Measurements from ENCODE around the gene PCNX2. TPM values are rescaled to one million over a fixed set of nuclear protein-coding genes. Genes with fewer than 3 reads are reported as not detected.
"Not testable (repeated sequence)": the region's sequence is repeated elsewhere in the genome, so short reads cannot be mapped to it uniquely, and the experiment has no call there.

Gene PCNX2
- total RNA-seq, 2 donors from 2014 or later: 8.1 to 9.0 TPM

DNA sequence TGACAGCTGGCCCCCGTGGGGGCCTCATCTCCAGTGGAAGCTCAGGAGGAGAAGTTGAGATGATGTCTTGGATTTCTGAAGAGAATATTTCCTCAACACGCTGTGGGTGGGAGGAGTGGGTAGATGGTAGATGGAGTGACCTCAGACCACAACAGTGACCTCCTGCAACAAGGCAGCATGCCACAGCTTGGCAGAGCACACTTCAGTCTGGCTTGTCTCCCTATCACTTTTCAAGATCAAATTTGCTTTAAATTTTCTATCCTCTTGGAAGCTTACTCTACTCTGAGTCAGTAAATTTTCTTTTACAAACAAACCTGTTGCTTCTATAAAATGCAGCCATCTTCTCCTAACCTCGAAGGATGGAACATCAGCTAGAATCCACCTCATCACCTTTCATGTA is 285.4 kb downstream of the PCNX2 start:
- Histone ChIP-seq H3K27me3 (no peaks in the 10 kb centered on the region), H3K4me1 (no peaks in the 10 kb centered on the region), H3K36me3 (no peaks in the 10 kb centered on the region), H3K27ac (no peak overlapping the region), H3K4me3 (no peak overlapping the region), H3K9me3 (no peaks in the 10 kb centered on the region)
- no peak for DNase-seq (ENCODE audit: low spot score)
- TF ChIP-seq, protein P1, sequence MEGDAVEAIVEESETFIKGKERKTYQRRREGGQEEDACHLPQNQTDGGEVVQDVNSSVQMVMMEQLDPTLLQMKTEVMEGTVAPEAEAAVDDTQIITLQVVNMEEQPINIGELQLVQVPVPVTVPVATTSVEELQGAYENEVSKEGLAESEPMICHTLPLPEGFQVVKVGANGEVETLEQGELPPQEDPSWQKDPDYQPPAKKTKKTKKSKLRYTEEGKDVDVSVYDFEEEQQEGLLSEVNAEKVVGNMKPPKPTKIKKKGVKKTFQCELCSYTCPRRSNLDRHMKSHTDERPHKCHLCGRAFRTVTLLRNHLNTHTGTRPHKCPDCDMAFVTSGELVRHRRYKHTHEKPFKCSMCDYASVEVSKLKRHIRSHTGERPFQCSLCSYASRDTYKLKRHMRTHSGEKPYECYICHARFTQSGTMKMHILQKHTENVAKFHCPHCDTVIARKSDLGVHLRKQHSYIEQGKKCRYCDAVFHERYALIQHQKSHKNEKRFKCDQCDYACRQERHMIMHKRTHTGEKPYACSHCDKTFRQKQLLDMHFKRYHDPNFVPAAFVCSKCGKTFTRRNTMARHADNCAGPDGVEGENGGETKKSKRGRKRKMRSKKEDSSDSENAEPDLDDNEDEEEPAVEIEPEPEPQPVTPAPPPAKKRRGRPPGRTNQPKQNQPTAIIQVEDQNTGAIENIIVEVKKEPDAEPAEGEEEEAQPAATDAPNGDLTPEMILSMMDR (IDR thresholded peaks at IDR 0.05): no peak

DNA sequence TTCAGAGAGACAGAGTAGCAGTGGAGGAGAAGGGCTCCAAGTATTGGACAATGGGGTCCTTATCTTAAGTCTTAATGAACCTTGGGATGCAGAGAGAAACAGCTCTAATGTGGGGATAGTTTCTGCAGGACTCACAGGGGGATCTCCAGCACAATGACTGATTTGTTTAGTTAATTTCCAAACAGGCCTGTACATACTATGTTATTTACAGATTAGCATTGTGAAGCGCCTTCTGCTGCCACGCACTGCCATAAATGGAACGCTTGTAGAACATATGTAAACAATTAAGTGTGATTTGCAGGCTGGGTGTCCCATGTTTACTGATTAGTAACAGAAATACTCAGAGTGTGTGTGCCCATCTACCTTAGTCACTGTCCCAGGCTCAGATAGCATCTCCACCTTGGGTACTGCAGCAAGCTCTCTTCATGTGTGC is 289.0 kb downstream of the PCNX2 start:
- H3K4me1 ChIP-seq: no peaks in the 10 kb centered on the region
- H3K4me3 ChIP-seq: no peak overlapping the region
- H3K27ac ChIP-seq: no peak overlapping the region
- H3K27me3 ChIP-seq: no peaks in the 10 kb centered on the region
- no peaks in the 10 kb centered on the region for H3K9me3 ChIP-seq
- TF ChIP-seq, protein P1 (IDR thresholded peaks at IDR 0.05): no peak
- no peaks in the 10 kb centered on the region for H3K36me3 ChIP-seq
- DNase-seq (ENCODE audit: low spot score): peak; percentile 4

DNA sequence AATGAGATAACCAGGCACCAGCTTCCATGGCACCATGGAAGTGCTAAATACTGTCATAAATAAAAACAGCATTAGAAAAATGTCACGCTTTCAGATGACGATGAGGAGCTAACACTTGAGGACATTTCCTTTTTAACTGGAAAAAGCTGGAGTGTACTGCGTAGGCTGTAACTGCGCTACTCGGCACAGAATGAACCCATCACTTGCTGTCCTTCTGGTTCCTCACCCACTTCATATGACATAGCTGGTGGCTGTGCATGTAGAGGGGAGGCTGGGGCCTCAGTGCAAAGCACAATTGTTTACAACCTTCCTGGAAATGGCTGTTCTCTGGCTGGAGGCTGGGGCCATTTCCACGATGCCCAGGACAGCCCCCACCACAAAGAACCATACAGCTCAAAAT is 289.4 kb downstream of the PCNX2 start:
- Histone ChIP-seq H3K27ac (no peak overlapping the region), H3K4me3 (no peak overlapping the region), H3K27me3 (no peaks in the 10 kb centered on the region), H3K36me3 (no peaks in the 10 kb centered on the region), H3K4me1 (no peaks in the 10 kb centered on the region), H3K9me3 (no peaks in the 10 kb centered on the region)
- TF ChIP-seq, protein P1 (IDR thresholded peaks at IDR 0.05): no peak
- no peak for DNase-seq (ENCODE audit: low spot score)

DNA sequence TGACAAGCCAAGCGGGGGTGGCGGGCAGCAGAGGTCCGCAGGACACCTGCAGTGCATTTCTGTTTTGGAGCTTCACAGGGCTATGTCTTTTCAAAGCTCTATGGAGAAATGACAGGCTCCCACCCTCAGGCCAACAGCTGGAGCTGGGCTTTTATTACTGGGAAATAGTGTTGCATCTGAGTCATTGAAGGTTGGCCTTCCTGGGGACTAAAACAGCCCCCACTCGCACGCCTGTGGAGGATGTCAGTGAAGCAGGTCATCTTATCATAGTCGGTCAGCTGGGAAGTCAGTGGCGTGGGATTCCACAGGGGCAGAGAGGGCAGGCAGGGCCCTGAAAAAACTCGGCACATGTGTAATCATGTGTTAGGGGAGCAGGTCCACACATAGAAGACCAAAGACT is 289.8 kb downstream of the PCNX2 start:
- H3K4me1 ChIP-seq: no peaks in the 10 kb centered on the region
- H3K27ac ChIP-seq: no peak overlapping the region
- TF ChIP-seq, protein P1 (IDR thresholded peaks at IDR 0.05): no peak
- no peak overlapping the region for H3K4me3 ChIP-seq
- no peaks in the 10 kb centered on the region for H3K36me3 ChIP-seq
- H3K9me3 ChIP-seq: no peaks in the 10 kb centered on the region
- H3K27me3 ChIP-seq: no peaks in the 10 kb centered on the region
- no peak for DNase-seq (ENCODE audit: low spot score)

DNA sequence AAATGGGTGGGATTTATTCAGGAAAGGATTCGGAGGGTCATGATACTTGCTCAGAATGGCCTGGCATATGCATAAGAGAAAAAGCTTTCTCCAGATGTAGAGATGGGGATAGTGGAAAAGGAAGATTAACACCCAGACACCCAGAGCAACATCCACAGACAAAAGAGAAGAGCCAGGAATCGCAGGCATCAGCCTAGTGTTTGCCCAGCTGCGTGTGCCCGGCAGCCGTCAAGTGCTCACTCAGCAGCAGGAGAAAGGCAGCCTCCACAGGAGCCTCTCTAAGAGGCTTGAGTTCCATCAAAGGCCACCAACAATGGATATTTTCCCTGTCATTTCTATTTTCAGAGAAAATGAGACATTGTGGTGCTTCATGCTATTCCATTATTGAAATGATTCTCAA is 290.4 kb downstream of the PCNX2 start:
- Histone ChIP-seq H3K9me3 (no peaks in the 10 kb centered on the region), H3K27ac (no peak overlapping the region), H3K4me3 (no peak overlapping the region), H3K36me3 (no peaks in the 10 kb centered on the region), H3K27me3 (no peaks in the 10 kb centered on the region), H3K4me1 (no peaks in the 10 kb centered on the region)
- TF ChIP-seq, protein P1 (IDR thresholded peaks at IDR 0.05): no peak
- DNase-seq (ENCODE audit: low spot score): no peak

DNA sequence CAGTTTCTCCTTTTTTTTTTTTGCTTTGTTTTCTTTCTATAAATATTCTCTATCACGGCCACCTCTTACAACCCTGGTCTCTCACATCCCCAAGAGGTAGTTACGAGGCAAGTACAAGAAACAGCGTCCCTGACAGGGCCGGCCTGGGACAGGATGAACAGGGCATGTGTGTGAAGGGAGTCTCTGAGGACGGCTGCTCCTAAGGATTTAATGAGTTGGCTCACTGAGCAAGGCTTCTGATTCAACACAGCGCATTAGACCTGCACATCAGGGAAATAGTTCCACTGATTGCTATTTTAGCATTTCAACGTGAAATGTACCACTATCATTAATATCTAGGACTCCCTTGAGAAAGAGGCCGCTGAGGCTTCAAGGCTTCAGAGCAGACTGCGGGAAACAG is 291.1 kb downstream of the PCNX2 start:
- TF ChIP-seq, protein P1 (IDR thresholded peaks at IDR 0.05): no peak
- Histone ChIP-seq H3K4me1 (no peaks in the 10 kb centered on the region), H3K27ac (no peak overlapping the region), H3K9me3 (no peaks in the 10 kb centered on the region), H3K27me3 (no peaks in the 10 kb centered on the region), H3K4me3 (no peak overlapping the region), H3K36me3 (no peaks in the 10 kb centered on the region)
- DNase-seq (ENCODE audit: low spot score): no peak

DNA sequence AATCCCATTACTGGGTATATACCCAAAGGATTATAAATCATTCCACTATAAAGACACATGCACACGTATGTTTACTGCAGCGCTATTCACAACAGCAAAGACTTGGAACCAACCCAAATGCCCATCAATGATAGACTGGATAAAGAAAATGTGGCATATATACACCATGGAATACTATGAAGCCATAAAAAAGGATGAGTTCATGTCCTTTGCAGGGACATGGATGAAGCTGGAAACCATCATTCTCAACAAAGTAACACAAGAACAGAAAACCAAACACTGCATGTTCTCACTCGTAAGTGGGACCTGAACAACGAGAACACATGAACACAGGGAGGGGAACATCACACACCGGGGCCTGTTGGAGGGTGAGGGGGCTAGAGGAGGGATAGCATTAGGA is 291.9 kb downstream of the PCNX2 start:
- H3K4me1 ChIP-seq; H3K4me3 ChIP-seq; DNase-seq (ENCODE audit: low spot score); H3K36me3 ChIP-seq; H3K27ac ChIP-seq; H3K27me3 ChIP-seq; H3K9me3 ChIP-seq: not testable (repeated sequence)

Data from right atrium auricular region (tissue), 2 donors.